GM12891 (cell line): ENCODE results near the gene TMCO4.

Experiments
- POLR2A ChIP-seq: IDR thresholded peaks from 2 replicates; pipeline ENCODE4 v1.6.1; 2011; ENCODE audit warnings: low read depth, low read length, control low read depth
- POLR2AphosphoS5 ChIP-seq: IDR thresholded peaks from 2 replicates; pipeline ENCODE4 v1.6.1; 2011; ENCODE audit warnings: low read depth, low read length, control low read depth
- POU2F2 ChIP-seq: IDR thresholded peaks from 2 replicates; pipeline ENCODE4 v1.6.1; 2011; ENCODE audit warnings: low read depth, mild to moderate bottlenecking, control low read depth, low read length, moderate library complexity
- SPI1 ChIP-seq: IDR thresholded peaks from 2 replicates; pipeline ENCODE4 v1.6.1; 2011; ENCODE audit warnings: low read depth, low read length, control low read depth
- TAF1 ChIP-seq: IDR thresholded peaks from 2 replicates; pipeline ENCODE4 v1.6.1; 2011; ENCODE audit warnings: low read depth, low read length, control low read depth

- TF ChIP-seq POLR2AphosphoS5 (no peak), TAF1 (no peak), POLR2A (no peak), POU2F2 (no peak), SPI1 (no peak)
Measured at GRCh38 chr1:19747761-19748160, 52.0 kb downstream of the TMCO4 start.
